Tibial artery (tissue), 4 donors: Measurements from ENCODE around the gene DMAC2.

ENCODE experiments used
- DNase-seq, 2 donors: peaks; one replicate each; pipeline ENCODE4 v3.0.0-alpha.2; 2019
- H3K27ac ChIP-seq, 2 donors: fragments of 200-600 bp; sonication (generic) in 1 of 2; 1 replicate in 1 of 2; 2 replicates in 1 of 2; pipeline ENCODE4 v1.5.1; 2018 to 2019; ENCODE audit warnings: mild to moderate bottlenecking in 1 of 2
- H3K27me3 ChIP-seq, 2 donors: fragments of 200-600 bp; sonication (generic) in 1 of 2; one replicate each; pipeline versions ENCODE4 v1.5.1 to v1.6.0; 2016 to 2019
- H3K36me3 ChIP-seq, 3 donors: fragments of 200-600 bp; sonication (generic) in 2 of 3; one replicate each; pipeline ENCODE4 v1.5.1; 2016 to 2019; ENCODE audit warnings: mild to moderate bottlenecking in 2 of 3
- H3K4me1 ChIP-seq, 4 donors: fragments of 200-600 bp; sonication (generic) in 2 of 4; 1 replicate in 3 of 4; 2 replicates in 1 of 4; pipeline ENCODE4 v1.5.1; 2016 to 2019
- H3K4me3 ChIP-seq, 2 donors: fragments of 200-600 bp; sonication (generic) in 1 of 2; 1 replicate in 1 of 2; 2 replicates in 1 of 2; pipeline ENCODE4 v1.5.1; 2018 to 2019; ENCODE audit warnings: mild to moderate bottlenecking in 2 of 2
- H3K9me3 ChIP-seq, 3 donors: fragments of 200-600 bp; sonication (generic) in 1 of 3; one replicate each; pipeline ENCODE4 v1.5.1; 2016 to 2019
- intact Hi-C: fragments of 100-400 bp; cut with DNase I; formaldehyde crosslinking; loops from one replicate; pipeline ENCODE4 v1.15.0; 2023; ENCODE audit warnings: low total_unique reads
- TF ChIP-seq, protein P1 (sequence below), 2 experiments: fragments of 200-600 bp in 1 of 2; fragments of 450-650 bp in 1 of 2; IDR thresholded peaks; one replicate each; pipeline ENCODE4 v1.5.1; 2017 to 2019; ENCODE audit warnings: antibody characterized with exemption in 2 of 2, mild to moderate bottlenecking in 1 of 2, moderate library complexity in 1 of 2

DMAC2 gene

DNA sequence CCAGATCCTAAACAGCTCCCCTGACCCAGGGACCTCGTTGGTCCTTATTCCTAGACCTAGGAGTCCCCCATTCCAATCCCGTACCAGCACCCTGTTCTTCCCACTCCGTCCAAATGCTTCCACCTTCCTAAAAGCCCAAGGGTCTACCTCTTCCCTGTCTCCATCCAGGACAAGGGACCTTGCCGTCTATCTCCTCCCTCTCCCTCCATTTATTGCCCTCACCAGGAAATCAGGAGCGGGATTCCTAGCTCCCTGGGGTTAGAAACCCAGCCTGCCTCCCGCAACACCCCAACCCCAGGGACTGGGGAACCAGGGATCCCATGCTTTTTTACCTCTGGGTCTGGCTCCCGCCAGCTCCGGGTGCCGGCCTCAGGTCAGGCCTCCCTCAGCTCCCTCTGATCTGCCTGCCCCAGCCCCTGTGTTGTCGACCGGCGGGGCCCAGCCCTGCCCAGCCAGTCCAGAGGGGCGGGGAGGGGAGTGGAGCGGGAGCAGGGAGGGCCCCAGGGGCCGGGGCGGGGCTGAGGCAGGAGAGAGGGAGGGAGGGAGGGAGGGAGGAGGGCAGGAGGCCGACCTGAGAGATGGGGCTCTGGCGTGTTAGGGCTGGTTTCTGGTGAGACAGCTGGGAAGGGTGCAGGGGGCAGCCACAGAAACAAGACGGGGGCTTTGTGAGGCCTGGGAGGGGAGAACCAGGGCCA, 12.6 kb downstream of the DMAC2 start, which contains the start of gene B3GNT8:
B3GNT8 (minus strand) TSS at position 423 of the 695 bp plus-strand sequence. CDS start 596 bp downstream, outside the sequence.
- Histone ChIP-seq H3K36me3 (peaks cover 30 to 60% (median 43%) of the 10 kb centered on the region in 3 donors), H3K9me3 (no peaks in the 10 kb centered on the region), H3K4me3 (peak within 1 kb of the TSS; percentile 49 to 63), H3K27me3 (no peaks in the 10 kb centered on the region), H3K27ac (peak within 1 kb of the TSS; percentile 78), H3K4me1 (peaks cover 0 to 28% (median 25%) of the 10 kb centered on the region in 4 donors)
- intact Hi-C loops, result loop anchor here (10.0 kb wide), 1 partner anchor 62 kb away; the partner anchor contains the start of gene B9D2
- TF ChIP-seq, protein P1, sequence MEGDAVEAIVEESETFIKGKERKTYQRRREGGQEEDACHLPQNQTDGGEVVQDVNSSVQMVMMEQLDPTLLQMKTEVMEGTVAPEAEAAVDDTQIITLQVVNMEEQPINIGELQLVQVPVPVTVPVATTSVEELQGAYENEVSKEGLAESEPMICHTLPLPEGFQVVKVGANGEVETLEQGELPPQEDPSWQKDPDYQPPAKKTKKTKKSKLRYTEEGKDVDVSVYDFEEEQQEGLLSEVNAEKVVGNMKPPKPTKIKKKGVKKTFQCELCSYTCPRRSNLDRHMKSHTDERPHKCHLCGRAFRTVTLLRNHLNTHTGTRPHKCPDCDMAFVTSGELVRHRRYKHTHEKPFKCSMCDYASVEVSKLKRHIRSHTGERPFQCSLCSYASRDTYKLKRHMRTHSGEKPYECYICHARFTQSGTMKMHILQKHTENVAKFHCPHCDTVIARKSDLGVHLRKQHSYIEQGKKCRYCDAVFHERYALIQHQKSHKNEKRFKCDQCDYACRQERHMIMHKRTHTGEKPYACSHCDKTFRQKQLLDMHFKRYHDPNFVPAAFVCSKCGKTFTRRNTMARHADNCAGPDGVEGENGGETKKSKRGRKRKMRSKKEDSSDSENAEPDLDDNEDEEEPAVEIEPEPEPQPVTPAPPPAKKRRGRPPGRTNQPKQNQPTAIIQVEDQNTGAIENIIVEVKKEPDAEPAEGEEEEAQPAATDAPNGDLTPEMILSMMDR (IDR thresholded peaks at IDR 0.05), result no peak
- DNase-seq, result peak; percentile 89 to 92

DNA sequence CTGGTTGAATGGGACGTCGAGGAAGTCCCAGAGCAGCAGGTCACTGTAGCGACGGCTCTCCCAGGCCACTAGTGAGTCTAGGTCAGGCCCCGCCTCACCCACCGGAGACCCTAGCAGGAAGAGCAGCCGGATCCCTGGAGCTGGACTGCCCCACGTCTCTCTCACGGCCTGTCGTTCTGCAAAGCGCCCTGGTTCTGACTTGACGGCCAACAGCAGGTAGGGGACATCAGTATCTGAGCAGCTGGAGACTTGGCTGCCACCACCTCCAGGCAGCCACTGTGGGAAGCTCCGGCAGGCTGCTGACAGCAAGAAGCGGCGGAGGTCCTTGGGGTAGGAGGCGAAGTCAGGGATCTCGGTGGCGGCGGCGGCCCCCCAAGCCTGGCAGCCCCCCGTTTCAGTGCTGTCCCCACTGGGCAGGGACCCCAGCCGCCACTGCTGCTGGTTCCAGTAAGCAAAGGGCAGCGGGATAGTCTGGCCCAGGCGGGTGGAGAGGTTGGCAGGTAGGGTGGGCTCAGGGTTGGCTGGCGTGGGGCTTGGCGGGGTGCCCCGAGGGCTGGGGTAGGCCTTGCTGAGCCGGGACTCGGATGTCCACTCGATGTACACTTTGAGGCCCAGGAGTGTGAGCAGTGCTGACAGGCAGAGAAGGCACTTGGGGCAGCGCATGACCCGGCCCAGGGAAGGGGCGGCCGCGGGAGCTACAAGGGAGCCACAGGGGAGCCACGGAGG, 13.4 kb downstream of the DMAC2 start:
- H3K27ac ChIP-seq, result peak overlapping the region; percentile 78

GRCh38 chr19:41425174-41426115, 14.3 kb downstream of the DMAC2 start:
- Histone ChIP-seq H3K4me1 (peaks cover 0 to 28% (median 25%) of the 10 kb centered on the region in 4 donors), H3K36me3 (peaks cover 36 to 61% (median 48%) of the 10 kb centered on the region in 3 donors), H3K4me3 (no peak overlapping the region), H3K27me3 (no peaks in the 10 kb centered on the region), H3K9me3 (no peaks in the 10 kb centered on the region), H3K27ac (no peak overlapping the region)
- DNase-seq, result no peak
- TF ChIP-seq, protein P1 (IDR thresholded peaks at IDR 0.05), result no peak
- intact Hi-C loops, result loop anchor here (10.0 kb wide), 1 partner anchor 61 kb away; the partner anchor contains the start of gene B9D2

More for the DNA sequence above, 13.4 kb downstream of the DMAC2 start:
- no peak for DNase-seq
- Histone ChIP-seq H3K4me1 (peaks cover 0 to 28% (median 25%) of the 10 kb centered on the region in 4 donors), H3K36me3 (peaks cover 27 to 60% (median 43%) of the 10 kb centered on the region in 3 donors), H3K9me3 (no peaks in the 10 kb centered on the region), H3K27me3 (no peaks in the 10 kb centered on the region), H3K4me3 (peak overlapping the region; percentile 49 to 63)
- intact Hi-C loops, result loop anchor here (10.0 kb wide), 1 partner anchor 61 kb away; the partner anchor contains the start of gene B9D2
- TF ChIP-seq, protein P1 (IDR thresholded peaks at IDR 0.05), result no peak

- no peak for DNase-seq
- intact Hi-C loops, result loop anchor here (10.0 kb wide), 1 partner anchor 60 kb away; the partner anchor contains the start of gene B9D2
- Histone ChIP-seq H3K4me1 (peaks cover 0 to 28% (median 25%) of the 10 kb centered on the region in 4 donors), H3K4me3 (no peak overlapping the region), H3K9me3 (no peaks in the 10 kb centered on the region), H3K36me3 (peaks cover 44 to 70% (median 57%) of the 10 kb centered on the region in 3 donors), H3K27ac (no peak overlapping the region), H3K27me3 (no peaks in the 10 kb centered on the region)
- TF ChIP-seq, protein P1 (IDR thresholded peaks at IDR 0.05), result no peak
These were observed 15.2 kb downstream of the DMAC2 start for GRCh38 chr19:41424335-41425173.
